ENCODE measurements around the gene ELOB.

DNA sequence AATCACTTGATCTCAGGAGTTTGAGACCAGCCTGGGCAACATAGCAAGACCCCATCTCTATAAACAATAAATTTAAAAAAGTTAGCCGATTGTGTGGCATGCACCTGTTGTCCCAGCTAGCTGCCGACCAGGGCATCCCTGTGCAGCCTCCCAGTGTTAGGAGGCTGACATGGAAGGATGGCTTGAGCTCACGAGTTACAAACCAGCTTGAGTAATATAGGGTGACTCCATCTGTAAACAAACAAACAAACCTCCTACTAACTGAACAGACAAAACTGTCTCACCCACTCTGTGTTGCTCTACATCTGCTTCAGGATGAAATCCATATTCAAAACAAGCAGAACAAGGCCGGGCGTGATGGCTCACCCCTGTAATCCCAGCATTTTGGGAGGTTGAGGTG is 50.2 kb downstream of the ELOB start:
- TF ChIP-seq, protein P1, sequence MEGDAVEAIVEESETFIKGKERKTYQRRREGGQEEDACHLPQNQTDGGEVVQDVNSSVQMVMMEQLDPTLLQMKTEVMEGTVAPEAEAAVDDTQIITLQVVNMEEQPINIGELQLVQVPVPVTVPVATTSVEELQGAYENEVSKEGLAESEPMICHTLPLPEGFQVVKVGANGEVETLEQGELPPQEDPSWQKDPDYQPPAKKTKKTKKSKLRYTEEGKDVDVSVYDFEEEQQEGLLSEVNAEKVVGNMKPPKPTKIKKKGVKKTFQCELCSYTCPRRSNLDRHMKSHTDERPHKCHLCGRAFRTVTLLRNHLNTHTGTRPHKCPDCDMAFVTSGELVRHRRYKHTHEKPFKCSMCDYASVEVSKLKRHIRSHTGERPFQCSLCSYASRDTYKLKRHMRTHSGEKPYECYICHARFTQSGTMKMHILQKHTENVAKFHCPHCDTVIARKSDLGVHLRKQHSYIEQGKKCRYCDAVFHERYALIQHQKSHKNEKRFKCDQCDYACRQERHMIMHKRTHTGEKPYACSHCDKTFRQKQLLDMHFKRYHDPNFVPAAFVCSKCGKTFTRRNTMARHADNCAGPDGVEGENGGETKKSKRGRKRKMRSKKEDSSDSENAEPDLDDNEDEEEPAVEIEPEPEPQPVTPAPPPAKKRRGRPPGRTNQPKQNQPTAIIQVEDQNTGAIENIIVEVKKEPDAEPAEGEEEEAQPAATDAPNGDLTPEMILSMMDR (conservative IDR thresholded peaks at IDR 0.05): no peak
- TF ChIP-seq EZH2 (IDR thresholded peaks at IDR 0.05; ENCODE audit: low read depth): no peak
